Uterus (tissue), 2 donors: ENCODE data around the gene OSGEPL1.

ENCODE experiments used
- POLR2A ChIP-seq, 2 donors: fragments of 450-650 bp; IDR thresholded peaks; one replicate each; pipeline ENCODE4 v1.6.1; 2016; ENCODE audit warnings: antibody characterized with exemption in 2 of 2, mild to moderate bottlenecking in 1 of 2, moderate library complexity in 1 of 2
- TF ChIP-seq, protein P1 (sequence below), 4 experiments: fragments of 200-600 bp in 2 of 4; fragments of 450-650 bp in 2 of 4; sonication (generic) in 2 of 4; IDR thresholded peaks; one replicate each; pipeline ENCODE4 v1.5.1; 2016 to 2019; ENCODE audit warnings: antibody characterized with exemption in 4 of 4, mild to moderate bottlenecking in 2 of 4, moderate library complexity in 1 of 4

DNA sequence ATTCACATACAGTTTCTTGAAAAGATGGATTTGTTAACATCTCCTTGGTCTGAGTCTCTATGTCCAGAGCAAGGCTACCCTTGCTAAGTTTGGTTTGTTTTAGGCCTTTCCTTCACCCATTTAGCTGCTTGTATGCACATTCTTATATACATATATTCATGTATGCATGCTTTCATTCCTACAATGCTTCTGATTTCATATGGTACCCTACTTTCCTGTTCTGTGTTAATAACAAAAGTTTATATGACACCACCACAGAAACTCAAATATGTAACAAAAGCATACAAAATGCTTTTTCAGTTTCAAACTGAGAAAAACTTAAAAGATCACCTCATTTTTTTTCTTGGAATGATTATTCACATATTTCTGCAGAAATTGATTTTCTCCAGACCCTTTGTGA is 39.4 kb downstream of the OSGEPL1 start:
- TF ChIP-seq, protein P1, sequence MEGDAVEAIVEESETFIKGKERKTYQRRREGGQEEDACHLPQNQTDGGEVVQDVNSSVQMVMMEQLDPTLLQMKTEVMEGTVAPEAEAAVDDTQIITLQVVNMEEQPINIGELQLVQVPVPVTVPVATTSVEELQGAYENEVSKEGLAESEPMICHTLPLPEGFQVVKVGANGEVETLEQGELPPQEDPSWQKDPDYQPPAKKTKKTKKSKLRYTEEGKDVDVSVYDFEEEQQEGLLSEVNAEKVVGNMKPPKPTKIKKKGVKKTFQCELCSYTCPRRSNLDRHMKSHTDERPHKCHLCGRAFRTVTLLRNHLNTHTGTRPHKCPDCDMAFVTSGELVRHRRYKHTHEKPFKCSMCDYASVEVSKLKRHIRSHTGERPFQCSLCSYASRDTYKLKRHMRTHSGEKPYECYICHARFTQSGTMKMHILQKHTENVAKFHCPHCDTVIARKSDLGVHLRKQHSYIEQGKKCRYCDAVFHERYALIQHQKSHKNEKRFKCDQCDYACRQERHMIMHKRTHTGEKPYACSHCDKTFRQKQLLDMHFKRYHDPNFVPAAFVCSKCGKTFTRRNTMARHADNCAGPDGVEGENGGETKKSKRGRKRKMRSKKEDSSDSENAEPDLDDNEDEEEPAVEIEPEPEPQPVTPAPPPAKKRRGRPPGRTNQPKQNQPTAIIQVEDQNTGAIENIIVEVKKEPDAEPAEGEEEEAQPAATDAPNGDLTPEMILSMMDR (IDR thresholded peaks at IDR 0.05), result no peak
- TF ChIP-seq POLR2A (IDR thresholded peaks at IDR 0.05), result no peak
